ENCODE results near the gene LBX2. TPM values are rescaled to one million over a fixed set of nuclear protein-coding genes. Genes with fewer than 3 reads are reported as not detected.

LBX2 gene
- polyA plus RNA-seq, 1 of the 3 experiments (the other 2 are of a cell fraction), result 0.03 TPM

DNA sequence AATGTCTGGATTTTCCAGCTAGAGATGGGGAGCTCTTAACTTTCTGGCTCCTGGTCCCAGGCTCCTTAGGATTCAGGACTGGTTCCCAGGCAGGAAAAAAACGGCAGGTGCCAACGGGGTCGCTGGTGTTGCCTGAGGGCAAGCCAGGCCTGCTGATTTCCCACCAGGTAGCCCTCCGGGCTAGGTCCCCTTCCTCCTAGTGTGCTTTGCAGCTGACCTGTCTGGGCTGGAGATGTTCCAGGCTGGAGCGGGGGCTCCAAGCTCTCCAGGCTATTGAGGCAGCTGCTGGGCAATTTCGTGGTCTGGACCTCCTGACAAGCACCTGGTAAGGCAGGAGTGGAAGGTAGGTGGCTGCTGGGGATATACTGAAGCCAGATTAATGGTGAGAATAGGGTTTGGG is 24.9 kb downstream of the LBX2 start:
- Histone ChIP-seq H3K27me3 (ENCODE audit: insufficient read depth) (no peaks in the 10 kb centered on the region), H3K9me3 (no peaks in the 10 kb centered on the region), H3K36me3 (replicated peaks in 1 of 2; ENCODE audit: control insufficient read depth in 1 of 2, insufficient read depth in 2 of 2, low read length in 1 of 2) (peaks cover 22 to 32% of the 10 kb centered on the region in 2 experiments), H3K9ac (no peak overlapping the region), H4K20me1 (ENCODE audit: insufficient read depth) (no peaks in the 10 kb centered on the region), H3K4me1 (ENCODE audit: control insufficient read depth in 1 of 2, insufficient read depth in 2 of 2, low read depth in 1 of 2, low read length in 1 of 2) (peaks cover 6 to 7% of the 10 kb centered on the region in 2 experiments; a peak in 2 of 4 replicates), H3F3A (replicated peaks; ENCODE audit: insufficient read depth) (peaks cover 33% of the 10 kb centered on the region), H3K4me3 (ENCODE audit: low read depth in 2 of 2, low read length in 1 of 2) (no peak overlapping the region), H2AFZ (ENCODE audit: low read depth) (no peak overlapping the region), H3K27ac (ENCODE audit: low read depth in 2 of 2, low read length in 1 of 2) (no peak overlapping the region), H3K9me2 (no peaks in the 10 kb centered on the region), H3K4me2 (no peak overlapping the region), H3K79me2 (ENCODE audit: insufficient read depth) (peaks cover 26% of the 10 kb centered on the region)
- TF ChIP-seq, protein P1, sequence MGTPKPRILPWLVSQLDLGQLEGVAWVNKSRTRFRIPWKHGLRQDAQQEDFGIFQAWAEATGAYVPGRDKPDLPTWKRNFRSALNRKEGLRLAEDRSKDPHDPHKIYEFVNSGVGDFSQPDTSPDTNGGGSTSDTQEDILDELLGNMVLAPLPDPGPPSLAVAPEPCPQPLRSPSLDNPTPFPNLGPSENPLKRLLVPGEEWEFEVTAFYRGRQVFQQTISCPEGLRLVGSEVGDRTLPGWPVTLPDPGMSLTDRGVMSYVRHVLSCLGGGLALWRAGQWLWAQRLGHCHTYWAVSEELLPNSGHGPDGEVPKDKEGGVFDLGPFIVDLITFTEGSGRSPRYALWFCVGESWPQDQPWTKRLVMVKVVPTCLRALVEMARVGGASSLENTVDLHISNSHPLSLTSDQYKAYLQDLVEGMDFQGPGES (IDR thresholded peaks at IDR 0.05; ENCODE audit: low read depth, low read length), result no peak
- TF ChIP-seq MXI1 (IDR thresholded peaks at IDR 0.05; ENCODE audit: low read depth, low read length) (no peak), POLR2AphosphoS5 (IDR thresholded peaks at IDR 0.05; ENCODE audit: low read depth, low read length) (no peak), NRF1 (IDR thresholded peaks at IDR 0.05; ENCODE audit: low read depth, low read length) (no peak), EZH2phosphoT487 (IDR thresholded peaks at IDR 0.05; ENCODE audit: borderline replicate concordance, low read depth) (no peak), SIN3A (IDR thresholded peaks at IDR 0.05; ENCODE audit: borderline replicate concordance, low read depth, low read length) (no peak), CHD2 (IDR thresholded peaks at IDR 0.05; ENCODE audit: low read length, partially characterized antibody) (no peak), ELF1 (IDR thresholded peaks at IDR 0.05) (no peak), FOSL2 (IDR thresholded peaks at IDR 0.05; ENCODE audit: borderline replicate concordance, low read depth) (no peak), MEF2A (IDR thresholded peaks at IDR 0.05; ENCODE audit: borderline replicate concordance, low read depth) (no peak), TAF1 (IDR thresholded peaks at IDR 0.05; ENCODE audit: borderline replicate concordance, low read depth, low read length) (no peak), NFIC (IDR thresholded peaks at IDR 0.05; ENCODE audit: borderline replicate concordance) (no peak)
- TF ChIP-seq, protein P2, sequence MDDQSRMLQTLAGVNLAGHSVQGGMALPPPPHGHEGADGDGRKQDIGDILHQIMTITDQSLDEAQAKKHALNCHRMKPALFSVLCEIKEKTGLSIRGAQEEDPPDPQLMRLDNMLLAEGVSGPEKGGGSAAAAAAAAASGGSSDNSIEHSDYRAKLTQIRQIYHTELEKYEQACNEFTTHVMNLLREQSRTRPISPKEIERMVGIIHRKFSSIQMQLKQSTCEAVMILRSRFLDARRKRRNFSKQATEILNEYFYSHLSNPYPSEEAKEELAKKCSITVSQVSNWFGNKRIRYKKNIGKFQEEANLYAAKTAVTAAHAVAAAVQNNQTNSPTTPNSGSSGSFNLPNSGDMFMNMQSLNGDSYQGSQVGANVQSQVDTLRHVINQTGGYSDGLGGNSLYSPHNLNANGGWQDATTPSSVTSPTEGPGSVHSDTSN (IDR thresholded peaks at IDR 0.05), result no peak
- TF ChIP-seq, protein P3, sequence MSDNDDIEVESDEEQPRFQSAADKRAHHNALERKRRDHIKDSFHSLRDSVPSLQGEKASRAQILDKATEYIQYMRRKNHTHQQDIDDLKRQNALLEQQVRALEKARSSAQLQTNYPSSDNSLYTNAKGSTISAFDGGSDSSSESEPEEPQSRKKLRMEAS (IDR thresholded peaks at IDR 0.05; ENCODE audit: low read depth), result no peak
- TF ChIP-seq, protein P4, sequence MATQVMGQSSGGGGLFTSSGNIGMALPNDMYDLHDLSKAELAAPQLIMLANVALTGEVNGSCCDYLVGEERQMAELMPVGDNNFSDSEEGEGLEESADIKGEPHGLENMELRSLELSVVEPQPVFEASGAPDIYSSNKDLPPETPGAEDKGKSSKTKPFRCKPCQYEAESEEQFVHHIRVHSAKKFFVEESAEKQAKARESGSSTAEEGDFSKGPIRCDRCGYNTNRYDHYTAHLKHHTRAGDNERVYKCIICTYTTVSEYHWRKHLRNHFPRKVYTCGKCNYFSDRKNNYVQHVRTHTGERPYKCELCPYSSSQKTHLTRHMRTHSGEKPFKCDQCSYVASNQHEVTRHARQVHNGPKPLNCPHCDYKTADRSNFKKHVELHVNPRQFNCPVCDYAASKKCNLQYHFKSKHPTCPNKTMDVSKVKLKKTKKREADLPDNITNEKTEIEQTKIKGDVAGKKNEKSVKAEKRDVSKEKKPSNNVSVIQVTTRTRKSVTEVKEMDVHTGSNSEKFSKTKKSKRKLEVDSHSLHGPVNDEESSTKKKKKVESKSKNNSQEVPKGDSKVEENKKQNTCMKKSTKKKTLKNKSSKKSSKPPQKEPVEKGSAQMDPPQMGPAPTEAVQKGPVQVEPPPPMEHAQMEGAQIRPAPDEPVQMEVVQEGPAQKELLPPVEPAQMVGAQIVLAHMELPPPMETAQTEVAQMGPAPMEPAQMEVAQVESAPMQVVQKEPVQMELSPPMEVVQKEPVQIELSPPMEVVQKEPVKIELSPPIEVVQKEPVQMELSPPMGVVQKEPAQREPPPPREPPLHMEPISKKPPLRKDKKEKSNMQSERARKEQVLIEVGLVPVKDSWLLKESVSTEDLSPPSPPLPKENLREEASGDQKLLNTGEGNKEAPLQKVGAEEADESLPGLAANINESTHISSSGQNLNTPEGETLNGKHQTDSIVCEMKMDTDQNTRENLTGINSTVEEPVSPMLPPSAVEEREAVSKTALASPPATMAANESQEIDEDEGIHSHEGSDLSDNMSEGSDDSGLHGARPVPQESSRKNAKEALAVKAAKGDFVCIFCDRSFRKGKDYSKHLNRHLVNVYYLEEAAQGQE (IDR thresholded peaks at IDR 0.05; ENCODE audit: low read depth, low read length), result no peak
- POLR2A ChIA-PET, result interaction anchor here (0.6 to 6.9 kb wide), 3 partner anchors 14 to 113 kb away, joined by 4 to 60 read pairs (median 6); partner anchors contain the start of genes PCGF1 and WBP1
- CTCF ChIA-PET, result interaction anchor here (0.8 to 3.9 kb wide), 6 partner anchors 9 to 139 kb away, joined by 3 to 28 read pairs (median 4); partner anchors contain the start of gene TLX2
- no peak for DNase-seq
- WGBS (ENCODE audit: low lambda C conversion rate), result 97% methylated on average over 5 of the region's 6 CpGs
